GM06990 (cell line): Measurements from ENCODE around the gene LMO3.

Experiments used
- DNase-seq: peaks from one replicate; pipeline ENCODE4 v3.0.0-alpha.2; 2011; ENCODE audit not compliant: insufficient read length; ENCODE audit errors: extremely low read depth
- H3K27me3 ChIP-seq: replicated peaks from 2 replicates; pipeline ENCODE4 v1.6.0; 2011; ENCODE audit warnings: low read length; ENCODE audit not compliant: control insufficient read depth, insufficient read depth
- H3K36me3 ChIP-seq: 2 replicates; pipeline ENCODE4 v1.5.1; 2011; ENCODE audit warnings: low read length; ENCODE audit not compliant: control insufficient read depth, insufficient read depth
- H3K4me3 ChIP-seq: replicated peaks from 2 replicates; pipeline ENCODE4 v1.5.1; 2011; ENCODE audit warnings: low read depth, mild to moderate bottlenecking, control low read depth, low read length
- TF ChIP-seq, protein P1 (sequence below): IDR thresholded peaks from 2 replicates; pipeline ENCODE4 v1.5.1; 2011; ENCODE audit warnings: low read length, control low read depth, mild to moderate bottlenecking, inconsistent platforms; ENCODE audit not compliant: insufficient read depth, poor library complexity, severe bottlenecking

LMO3 gene

DNA sequence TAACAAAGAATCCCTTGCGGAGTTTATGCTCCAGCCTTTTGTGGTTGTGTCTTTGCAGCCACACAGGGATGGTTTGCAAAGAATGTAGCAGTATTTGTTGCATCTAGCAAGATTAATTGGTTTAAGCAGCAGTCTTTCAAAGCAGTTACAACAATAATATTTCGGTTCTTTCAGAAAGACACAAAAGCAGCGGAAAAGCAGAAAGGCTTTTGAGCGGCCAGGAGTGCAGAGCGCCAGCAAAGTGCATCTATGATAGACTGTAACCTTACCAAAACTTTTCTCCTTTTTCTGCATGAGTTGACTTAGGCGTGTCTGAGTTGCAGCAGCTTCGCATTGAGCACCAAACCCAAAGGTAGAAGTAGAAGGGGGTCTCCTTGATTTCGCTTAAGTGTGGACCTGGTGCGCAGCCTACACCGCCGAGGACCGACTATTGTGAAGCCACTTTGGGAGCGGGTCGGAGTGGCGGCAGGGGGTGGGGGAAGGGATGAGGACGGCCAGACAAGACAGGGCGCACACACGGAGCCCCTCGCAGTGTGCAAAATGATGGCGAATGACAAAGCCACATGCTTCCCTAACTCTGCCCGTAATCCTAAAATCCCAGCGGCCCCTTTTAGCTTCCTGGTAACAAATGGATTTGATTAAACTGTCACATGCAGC, 1.2 kb downstream of the LMO3 start:
- Histone ChIP-seq H3K27me3 (no peaks in the 10 kb centered on the region; the same call in 1 of the 2 replicates), H3K4me3 (no peak overlapping the region), H3K36me3 (no peaks in the 10 kb centered on the region)
- TF ChIP-seq, protein P1, sequence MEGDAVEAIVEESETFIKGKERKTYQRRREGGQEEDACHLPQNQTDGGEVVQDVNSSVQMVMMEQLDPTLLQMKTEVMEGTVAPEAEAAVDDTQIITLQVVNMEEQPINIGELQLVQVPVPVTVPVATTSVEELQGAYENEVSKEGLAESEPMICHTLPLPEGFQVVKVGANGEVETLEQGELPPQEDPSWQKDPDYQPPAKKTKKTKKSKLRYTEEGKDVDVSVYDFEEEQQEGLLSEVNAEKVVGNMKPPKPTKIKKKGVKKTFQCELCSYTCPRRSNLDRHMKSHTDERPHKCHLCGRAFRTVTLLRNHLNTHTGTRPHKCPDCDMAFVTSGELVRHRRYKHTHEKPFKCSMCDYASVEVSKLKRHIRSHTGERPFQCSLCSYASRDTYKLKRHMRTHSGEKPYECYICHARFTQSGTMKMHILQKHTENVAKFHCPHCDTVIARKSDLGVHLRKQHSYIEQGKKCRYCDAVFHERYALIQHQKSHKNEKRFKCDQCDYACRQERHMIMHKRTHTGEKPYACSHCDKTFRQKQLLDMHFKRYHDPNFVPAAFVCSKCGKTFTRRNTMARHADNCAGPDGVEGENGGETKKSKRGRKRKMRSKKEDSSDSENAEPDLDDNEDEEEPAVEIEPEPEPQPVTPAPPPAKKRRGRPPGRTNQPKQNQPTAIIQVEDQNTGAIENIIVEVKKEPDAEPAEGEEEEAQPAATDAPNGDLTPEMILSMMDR = no peak
- no peak for DNase-seq

DNA sequence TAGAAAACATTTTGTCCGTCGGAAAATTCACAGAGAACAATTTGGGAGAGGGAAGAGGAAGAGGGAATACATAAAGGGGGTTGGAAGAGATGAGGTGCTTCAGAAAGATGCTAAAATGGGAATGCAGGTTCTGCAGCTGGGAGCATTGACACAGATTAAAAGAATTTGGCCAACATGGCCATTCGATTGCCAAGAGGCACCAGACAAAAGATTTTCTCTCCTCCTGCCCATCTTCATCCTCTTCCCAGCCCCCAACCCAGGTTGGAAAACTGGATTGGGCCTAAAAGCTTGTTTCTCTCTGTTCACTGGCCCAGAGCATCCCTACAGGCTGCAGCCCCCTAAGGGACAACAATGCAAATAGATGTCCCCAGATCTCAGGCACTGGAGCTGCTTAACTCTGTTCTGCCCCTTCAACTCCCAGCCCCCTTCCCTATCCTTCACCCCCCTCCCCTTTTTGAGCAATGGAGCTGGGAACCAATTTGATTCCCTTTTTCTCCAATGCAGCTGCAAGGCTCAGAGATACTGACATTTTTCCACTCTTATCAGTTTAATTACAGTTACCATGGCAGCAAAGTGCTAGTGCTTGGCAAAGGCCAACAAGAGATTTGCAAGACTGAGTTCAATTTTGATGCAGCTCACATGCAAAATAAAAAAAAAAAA, 1.9 kb downstream of the LMO3 start:
- TF ChIP-seq, protein P1 = no peak
- no peak overlapping the region for H3K4me3 ChIP-seq
- DNase-seq = no peak
- no peaks in the 10 kb centered on the region for H3K36me3 ChIP-seq
- no peaks in the 10 kb centered on the region; the same call in 1 of the 2 replicates for H3K27me3 ChIP-seq

DNA sequence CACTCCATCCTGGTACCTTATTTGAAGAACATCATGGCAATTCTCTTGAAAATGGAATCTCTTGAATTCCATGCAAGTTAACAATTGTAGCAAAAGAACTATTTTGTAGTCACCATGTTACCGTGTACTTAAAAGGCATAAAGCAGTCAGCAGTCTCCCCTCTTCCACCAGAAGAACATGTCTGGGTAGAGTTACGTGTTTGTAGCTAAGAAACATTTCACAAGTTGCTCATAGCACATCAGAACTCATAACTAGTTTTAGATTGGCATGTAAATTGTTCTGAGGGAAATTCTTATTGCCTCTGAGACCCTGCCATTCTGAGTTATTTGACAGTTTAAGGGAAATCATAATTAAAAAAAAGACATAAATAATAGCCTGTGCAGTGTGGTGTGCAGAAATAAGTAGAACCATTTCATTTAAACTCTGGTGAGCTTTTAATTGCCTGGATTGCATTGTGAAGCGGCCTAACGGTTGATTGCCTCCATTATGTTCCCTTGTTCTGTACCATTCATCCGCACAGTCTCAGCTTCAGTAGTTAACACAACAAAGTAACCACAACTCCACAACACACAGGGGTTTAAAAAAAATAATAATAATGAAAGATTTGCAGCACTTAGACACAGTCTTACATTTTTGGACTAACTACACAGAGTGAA, 2.6 kb downstream of the LMO3 start:
- Histone ChIP-seq H3K4me3 (no peak overlapping the region), H3K36me3 (no peaks in the 10 kb centered on the region), H3K27me3 (no peaks in the 10 kb centered on the region; the same call in 1 of the 2 replicates)
- no peak for DNase-seq
- TF ChIP-seq, protein P1 = no peak

DNA sequence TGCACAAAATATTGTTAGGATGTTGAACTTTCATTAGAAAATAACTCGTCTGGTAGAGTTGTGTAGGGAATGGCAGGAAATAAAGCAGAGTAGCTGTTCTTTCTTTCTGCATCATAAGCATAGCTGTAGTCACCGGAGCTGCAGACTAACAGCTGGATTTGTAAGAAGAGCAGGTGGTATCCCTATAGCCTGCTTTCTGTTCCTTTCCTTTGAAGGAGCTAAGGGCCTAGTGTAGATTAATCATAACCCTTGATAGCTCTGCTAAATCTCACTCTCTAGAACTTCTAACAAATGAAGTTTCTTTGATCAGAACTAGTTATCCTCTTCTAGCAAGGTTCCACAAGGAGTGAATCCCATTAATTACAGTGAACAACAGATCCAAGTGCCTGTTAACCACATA, 3.5 kb downstream of the LMO3 start:
- DNase-seq = no peak
- TF ChIP-seq, protein P1 = no peak
- H3K4me3 ChIP-seq = no peak overlapping the region
- H3K36me3 ChIP-seq = no peaks in the 10 kb centered on the region
- no peaks in the 10 kb centered on the region; the same call in 1 of the 2 replicates for H3K27me3 ChIP-seq

DNA sequence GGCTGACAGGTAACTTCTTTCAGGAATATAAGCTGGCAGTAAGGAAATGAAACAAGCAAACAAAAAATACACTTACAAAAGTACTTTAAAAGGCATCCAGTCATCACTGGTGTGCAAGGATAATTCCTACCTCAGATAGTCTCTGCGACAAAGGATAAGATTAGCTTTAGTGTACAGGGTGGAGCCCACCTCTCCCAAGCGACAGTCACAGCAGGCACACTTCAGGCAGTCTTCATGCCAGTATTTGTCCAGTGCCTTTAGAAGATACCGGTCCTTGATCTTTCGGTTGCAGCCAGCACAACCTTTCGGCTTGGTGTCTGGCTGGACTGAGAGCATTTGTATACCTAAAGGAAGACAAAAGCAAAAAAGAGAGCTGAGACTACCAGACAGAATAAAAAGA, 5.4 kb downstream of the LMO3 start:
- no peak for DNase-seq
- Histone ChIP-seq H3K27me3 (no peaks in the 10 kb centered on the region; the same call in 1 of the 2 replicates), H3K4me3 (no peak overlapping the region), H3K36me3 (no peaks in the 10 kb centered on the region)
- TF ChIP-seq, protein P1 = no peak
